ENCODE data around the gene MAML1.

- TF ChIP-seq CTCF (IDR thresholded peaks at IDR 0.05 in 2 of 3, conservative IDR thresholded peaks at IDR 0.05 in 1 of 3; ENCODE audit: control insufficient read depth in 2 of 3, extremely low read depth in 1 of 3, insufficient read depth in 1 of 3, low read depth in 3 of 3, low read length in 3 of 3) (no peak), EGR1 (IDR thresholded peaks at IDR 0.05; ENCODE audit: borderline replicate concordance in 1 of 2, low read depth in 2 of 2, low read length in 2 of 2) (no peak), STAT1 (conservative IDR thresholded peaks at IDR 0.05) (no peak), JUNB (IDR thresholded peaks at IDR 0.05) (peak; percentile 79), EZH2 (IDR thresholded peaks at IDR 0.05; ENCODE audit: borderline replicate concordance, control insufficient read depth, low read depth, low read length) (no peak), YBX1 (IDR thresholded peaks at IDR 0.05) (no peak)
Observed at GRCh38 chr5:179759581-179760551, 27.2 kb downstream of the MAML1 start.
